GM06990 (cell line): Measurements from ENCODE around the gene APLN.

Source experiments
- DNase-seq: peaks from one replicate; pipeline ENCODE4 v3.0.0-alpha.2; 2011; ENCODE audit not compliant: insufficient read length; ENCODE audit errors: extremely low read depth
- H3K27me3 ChIP-seq: replicated peaks from 2 replicates; pipeline ENCODE4 v1.6.0; 2011; ENCODE audit warnings: low read length; ENCODE audit not compliant: control insufficient read depth, insufficient read depth
- H3K36me3 ChIP-seq: 2 replicates; pipeline ENCODE4 v1.5.1; 2011; ENCODE audit warnings: low read length; ENCODE audit not compliant: control insufficient read depth, insufficient read depth
- H3K4me3 ChIP-seq: replicated peaks from 2 replicates; pipeline ENCODE4 v1.5.1; 2011; ENCODE audit warnings: low read depth, mild to moderate bottlenecking, control low read depth, low read length
- CTCF ChIP-seq: IDR thresholded peaks from 2 replicates; pipeline ENCODE4 v1.5.1; 2011; ENCODE audit warnings: low read length, control low read depth, mild to moderate bottlenecking, inconsistent platforms; ENCODE audit not compliant: insufficient read depth, poor library complexity, severe bottlenecking

The APLN gene

GRCh38 chrX:129653971-129654651 is 645 bp downstream of the APLN start:
- peak overlapping the region; percentile 5; the same call in 1 of the 2 replicates for H3K4me3 ChIP-seq
- DNase-seq = no peak
- H3K27me3 ChIP-seq = peaks cover 1% of the 10 kb centered on the region
- no peaks in the 10 kb centered on the region for H3K36me3 ChIP-seq
- no peak for TF ChIP-seq CTCF

GRCh38 chrX:129653181-129653970 is 1.4 kb downstream of the APLN start:
- peaks cover 1% of the 10 kb centered on the region for H3K27me3 ChIP-seq
- TF ChIP-seq CTCF = no peak

GRCh38 chrX:129652565-129653169 is 2.1 kb downstream of the APLN start:
- no peak overlapping the region for H3K4me3 ChIP-seq
- no peak for DNase-seq
- no peak for TF ChIP-seq CTCF
- H3K36me3 ChIP-seq = no peaks in the 10 kb centered on the region
- peaks cover 1% of the 10 kb centered on the region for H3K27me3 ChIP-seq

More at GRCh38 chrX:129653181-129653970, 1.4 kb downstream of the APLN start:
- no peak for DNase-seq
- Histone ChIP-seq H3K4me3 (no peak overlapping the region), H3K36me3 (no peaks in the 10 kb centered on the region)

- no peak for DNase-seq
- peaks cover 1% of the 10 kb centered on the region for H3K27me3 ChIP-seq
- no peak overlapping the region for H3K4me3 ChIP-seq
- no peaks in the 10 kb centered on the region for H3K36me3 ChIP-seq
- TF ChIP-seq CTCF = no peak
These were observed 2.8 kb downstream of the APLN start for GRCh38 chrX:129651756-129652564.

- no peak for TF ChIP-seq CTCF
- Histone ChIP-seq H3K27me3 (peaks cover 1% of the 10 kb centered on the region), H3K36me3 (no peaks in the 10 kb centered on the region), H3K4me3 (no peak overlapping the region)
- DNase-seq = no peak
These were observed 3.8 kb downstream of the APLN start for GRCh38 chrX:129650821-129651510.
